Cerebellar nuclear complex (tissue), 1 donor: ENCODE measurements around the gene DENND1A.

ENCODE experiments used
- DNase-seq, 2 experiments: peaks; one replicate each; lab custom pipeline; 2025; lab: John Stamatoyannopoulos, UW

DENND1A gene

DNA sequence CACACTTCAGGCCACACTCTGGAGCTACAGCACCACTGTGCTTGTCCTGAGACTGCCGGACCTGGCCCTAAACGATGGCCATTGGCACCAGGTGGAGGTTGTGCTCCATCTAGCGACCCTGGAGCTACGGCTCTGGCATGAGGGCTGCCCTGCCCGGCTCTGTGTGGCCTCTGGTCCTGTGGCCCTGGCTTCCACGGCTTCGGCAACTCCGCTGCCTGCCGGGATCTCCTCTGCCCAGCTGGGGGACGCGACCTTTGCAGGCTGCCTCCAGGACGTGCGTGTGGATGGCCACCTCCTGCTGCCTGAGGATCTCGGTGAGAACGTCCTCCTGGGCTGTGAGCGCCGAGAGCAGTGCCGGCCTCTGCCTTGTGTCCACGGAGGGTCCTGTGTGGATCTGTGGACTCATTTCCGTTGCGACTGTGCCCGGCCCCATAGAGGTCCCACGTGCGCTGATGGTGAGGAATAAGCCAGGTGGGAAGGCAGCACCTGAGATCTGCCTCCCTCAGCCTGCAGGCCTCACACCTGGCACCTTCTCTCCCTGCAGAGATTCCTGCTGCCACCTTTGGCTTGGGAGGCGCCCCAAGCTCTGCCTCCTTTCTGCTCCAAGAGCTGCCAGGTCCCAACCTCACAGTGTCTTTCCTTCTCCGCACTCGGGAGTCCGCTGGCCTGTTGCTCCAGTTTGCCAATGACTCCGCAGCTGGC lies 559.2 kb downstream of the DENND1A start:
- no peak for DNase-seq

DNA sequence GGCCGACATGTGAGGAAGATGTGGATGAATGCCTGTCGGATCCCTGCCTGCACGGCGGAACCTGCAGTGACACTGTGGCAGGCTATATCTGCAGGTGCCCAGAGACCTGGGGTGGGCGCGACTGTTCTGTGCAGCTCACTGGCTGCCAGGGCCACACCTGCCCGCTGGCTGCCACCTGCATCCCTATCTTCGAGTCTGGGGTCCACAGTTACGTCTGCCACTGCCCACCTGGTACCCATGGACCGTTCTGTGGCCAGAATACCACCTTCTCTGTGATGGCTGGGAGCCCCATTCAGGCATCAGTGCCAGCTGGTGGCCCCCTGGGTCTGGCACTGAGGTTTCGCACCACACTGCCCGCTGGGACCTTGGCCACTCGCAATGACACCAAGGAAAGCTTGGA lies 559.8 kb downstream of the DENND1A start:
- DNase-seq, result no peak

DNA sequence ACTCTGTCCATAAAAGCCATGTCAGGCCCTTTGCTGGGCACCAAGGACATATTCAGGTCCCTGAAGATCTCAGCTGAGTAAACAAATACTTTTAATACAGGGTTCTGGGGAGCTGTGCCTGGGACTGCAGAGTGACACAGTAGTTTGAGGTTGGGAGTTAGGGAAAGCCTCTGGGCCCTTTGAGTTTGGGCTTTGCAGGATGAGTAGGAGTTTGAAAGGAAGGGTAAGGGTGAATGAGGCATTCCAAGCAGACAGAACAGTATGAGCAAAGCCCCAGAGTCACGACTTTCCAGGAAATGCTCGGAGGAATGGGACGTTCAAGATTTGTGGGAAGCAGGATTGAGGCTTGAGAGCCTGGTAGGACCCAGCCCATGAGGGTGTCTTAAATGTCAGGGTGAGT lies 560.6 kb downstream of the DENND1A start:
- no peak for DNase-seq

DNA sequence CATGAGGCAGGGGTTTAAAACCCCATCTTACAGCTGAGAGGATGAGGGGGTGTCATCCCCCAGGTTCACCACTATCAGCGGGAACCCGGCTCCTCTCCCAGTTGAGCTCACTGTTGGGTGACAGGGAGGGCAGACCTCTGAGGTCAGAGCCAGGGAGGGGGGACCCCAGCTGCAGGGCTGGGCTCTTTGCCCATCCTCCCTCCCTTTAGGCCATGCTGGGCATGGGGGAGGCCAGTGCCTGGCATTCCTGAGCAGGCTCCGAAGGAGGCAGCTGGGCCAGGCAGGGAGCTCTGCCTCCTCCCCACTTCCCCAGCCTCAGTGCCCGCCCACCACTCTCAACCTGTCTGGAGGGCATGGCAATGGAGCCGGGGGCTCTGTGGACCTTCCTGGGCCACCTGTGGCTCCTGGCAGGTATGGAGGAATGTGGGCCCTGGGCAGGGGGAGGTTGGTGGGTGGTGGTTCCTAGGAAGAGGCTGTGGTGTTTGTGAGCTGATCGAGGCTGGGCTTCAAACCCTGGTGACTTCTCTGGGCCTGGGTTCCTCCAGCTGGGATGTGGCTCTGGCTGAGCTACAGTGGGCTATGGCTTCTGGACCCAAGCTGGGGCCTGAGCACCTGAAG lies 561.3 kb downstream of the DENND1A start:
- DNase-seq, result no peak

DNA sequence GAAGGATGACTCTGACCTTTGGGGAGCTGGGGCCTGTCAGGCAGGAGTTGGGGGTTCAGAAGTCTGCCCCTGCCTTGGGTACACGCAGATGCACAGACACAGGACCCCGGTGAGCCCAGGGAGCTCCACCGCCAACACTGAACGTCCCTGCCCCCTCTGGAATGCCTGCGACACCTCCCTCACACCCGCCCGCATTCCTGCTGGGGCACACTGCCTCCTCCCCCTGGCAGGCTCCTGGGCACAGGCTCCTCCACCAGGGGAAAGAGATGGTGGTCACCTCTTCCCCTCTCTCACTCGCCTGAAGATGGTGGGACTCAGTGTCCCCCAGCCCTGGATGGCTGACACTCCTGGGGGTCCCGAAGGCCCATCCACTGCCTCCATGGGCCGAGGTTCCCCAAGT lies 561.9 kb downstream of the DENND1A start:
- no peak for DNase-seq

DNA sequence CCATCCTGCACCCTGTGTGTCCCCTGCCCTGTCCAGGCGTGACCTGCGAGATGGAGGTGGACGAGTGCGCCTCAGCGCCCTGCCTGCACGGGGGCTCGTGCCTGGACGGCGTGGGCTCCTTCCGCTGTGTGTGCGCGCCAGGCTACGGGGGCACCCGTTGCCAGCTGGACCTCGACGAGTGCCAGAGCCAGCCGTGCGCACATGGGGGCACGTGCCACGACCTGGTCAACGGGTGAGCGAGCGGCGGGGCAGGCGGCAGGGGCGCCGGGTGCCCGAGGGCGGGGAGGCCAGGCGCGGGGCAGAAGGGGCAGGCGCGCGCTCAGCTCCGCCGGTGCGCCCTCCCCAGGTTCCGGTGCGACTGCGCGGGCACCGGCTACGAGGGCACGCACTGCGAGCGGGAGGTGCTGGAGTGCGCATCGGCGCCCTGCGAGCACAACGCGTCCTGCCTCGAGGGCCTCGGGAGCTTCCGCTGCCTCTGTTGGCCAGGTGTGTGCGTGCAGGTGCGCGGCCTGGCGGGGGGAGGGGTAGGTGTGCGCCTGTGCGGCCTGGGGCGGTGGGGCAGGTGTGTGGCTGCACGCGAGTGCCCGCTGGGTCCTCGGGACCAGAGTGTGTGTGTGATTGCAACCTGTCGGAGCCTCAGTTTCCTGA lies 563.9 kb downstream of the DENND1A start:
- DNase-seq, result no peak

DNA sequence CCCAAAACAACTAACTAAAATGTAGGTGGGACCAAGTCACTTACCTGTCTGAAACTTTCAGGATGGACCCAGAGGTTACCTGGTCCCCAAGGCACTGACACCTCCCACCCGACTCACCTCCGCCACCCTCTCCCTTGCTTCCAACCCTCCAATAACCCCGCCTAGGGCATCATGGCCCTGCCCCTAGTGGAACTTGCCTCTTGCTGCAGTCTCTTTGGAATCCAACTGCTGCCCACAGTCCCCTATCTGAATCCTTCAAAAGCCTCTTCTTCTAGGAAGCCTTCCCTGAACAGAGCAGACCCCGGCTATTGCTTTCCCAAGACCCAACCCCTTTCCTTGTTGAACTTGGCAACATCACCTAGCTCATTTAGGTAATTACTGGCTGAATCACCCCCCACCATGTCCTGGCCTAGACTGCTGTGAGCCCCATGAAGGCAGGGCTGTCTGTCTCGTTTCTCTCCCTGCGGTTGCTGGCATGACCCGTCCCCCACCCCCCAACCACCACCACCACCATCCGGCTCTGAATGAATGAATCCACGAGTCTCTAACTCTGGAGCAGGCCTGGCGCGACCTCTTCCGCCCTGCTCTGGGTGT lies 564.5 kb downstream of the DENND1A start:
- DNase-seq, result no peak

DNA sequence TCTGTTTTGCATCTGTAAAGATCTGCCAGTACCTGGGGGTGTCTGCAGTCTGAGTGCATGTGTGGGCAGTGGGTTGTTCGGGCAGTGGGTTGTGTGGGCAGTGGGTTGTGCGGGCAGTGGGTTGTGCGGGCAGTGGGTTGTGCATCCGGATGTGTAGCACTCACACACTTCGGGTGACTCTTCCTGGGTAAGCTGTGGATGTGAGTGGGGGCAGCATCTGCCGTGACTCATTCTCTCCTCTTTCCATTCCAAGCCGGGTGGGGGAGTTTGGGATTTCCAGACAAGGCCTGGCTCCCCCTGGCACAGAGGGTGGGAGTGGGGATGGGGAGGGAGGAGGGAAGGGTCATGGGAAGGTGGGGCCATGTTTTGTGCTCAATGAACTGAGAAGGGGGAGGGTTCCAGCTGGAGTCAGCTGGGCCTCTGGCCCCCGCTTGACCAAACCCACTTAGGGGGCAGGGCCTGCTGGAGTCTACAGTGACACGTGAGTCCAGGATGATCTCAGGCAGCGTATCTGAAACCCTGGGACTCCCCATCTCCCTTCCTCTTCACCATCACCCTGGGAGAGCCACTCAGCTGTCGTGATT lies 565.6 kb downstream of the DENND1A start:
- DNase-seq, result no peak

DNA sequence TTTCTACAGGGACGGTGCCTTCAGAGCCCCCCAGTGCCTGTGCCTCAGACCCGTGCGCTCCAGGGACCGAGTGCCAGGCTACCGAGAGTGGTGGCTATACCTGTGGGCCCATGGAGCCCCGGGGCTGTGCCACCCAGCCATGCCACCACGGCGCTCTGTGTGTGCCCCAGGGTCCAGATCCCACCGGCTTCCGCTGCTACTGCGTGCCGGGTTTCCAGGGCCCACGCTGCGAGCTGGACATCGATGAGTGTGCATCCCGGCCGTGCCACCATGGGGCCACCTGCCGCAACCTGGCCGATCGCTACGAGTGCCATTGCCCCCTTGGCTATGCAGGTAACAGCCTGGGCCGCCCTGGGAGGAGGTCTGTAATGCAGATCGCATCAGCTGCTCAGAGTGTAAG lies 567.1 kb downstream of the DENND1A start:
- DNase-seq, result no peak

DNA sequence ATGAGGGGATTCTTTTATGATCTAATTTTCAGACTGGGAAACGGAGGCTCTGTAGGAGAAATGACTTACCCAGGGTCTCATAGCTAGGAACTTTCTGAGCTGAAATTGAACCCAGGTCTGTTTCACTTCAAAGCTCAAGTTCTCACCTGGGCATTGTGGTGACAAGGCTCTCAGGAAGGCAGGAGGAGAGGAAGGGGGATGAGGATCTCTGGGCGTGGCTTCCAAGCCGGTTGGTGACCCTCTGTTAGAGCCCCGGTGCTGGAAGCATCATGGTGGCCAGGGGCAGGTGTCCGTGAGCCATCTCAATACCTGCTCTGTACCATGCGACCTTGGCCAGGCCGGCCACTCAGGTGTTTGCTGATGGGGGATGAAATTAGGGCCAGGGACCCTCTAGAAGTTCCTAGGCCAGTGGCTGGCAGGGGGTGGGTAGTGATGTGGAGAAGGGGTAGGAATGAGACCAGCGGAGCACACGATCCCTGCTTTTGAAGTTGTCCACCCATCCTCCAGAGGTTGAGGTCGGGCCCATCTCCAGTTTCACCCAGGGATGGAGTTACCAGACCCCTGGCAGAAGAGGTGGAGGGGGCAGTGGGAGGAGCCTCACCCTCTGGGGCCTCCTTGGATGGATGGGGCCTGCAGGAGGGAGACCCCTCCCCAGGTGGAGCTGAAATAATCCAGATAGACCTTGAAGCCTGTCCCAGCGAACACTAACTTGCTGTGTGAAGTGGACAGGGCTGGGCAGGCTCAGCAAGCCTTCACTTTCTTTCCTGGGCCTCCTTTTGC lies 568.0 kb downstream of the DENND1A start:
- no peak for DNase-seq

DNA sequence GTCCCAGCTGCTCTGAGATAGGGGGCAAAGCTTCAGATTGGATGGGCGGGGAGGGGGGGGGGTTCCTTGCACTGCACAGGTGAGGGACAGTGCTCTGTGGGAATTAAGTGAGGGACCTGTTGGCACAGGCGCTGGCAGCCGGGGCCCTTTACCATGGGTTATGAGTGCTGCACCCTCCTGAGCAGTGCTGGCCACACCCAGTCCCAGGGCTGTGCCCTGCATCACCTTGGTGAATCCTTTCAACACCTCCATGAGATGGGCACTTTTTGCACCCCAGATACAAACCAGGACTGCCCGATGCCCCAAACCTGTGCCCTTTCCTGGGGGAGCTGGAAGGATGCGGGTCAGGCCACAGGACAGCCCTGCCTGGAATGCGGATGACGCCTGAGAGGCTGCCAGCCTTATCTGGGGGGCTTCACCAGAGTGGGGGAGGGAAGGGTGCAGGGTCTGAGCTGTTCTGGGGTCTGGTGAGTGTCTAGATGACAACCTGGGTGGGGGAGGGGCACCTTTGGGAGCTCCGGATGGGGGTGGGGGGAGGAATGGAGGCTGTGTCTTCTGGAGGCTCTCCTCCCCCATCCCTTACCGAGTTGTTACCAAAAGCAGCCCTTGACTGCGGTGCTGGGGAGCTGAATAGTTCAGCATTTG lies 568.7 kb downstream of the DENND1A start:
- DNase-seq, result no peak

DNA sequence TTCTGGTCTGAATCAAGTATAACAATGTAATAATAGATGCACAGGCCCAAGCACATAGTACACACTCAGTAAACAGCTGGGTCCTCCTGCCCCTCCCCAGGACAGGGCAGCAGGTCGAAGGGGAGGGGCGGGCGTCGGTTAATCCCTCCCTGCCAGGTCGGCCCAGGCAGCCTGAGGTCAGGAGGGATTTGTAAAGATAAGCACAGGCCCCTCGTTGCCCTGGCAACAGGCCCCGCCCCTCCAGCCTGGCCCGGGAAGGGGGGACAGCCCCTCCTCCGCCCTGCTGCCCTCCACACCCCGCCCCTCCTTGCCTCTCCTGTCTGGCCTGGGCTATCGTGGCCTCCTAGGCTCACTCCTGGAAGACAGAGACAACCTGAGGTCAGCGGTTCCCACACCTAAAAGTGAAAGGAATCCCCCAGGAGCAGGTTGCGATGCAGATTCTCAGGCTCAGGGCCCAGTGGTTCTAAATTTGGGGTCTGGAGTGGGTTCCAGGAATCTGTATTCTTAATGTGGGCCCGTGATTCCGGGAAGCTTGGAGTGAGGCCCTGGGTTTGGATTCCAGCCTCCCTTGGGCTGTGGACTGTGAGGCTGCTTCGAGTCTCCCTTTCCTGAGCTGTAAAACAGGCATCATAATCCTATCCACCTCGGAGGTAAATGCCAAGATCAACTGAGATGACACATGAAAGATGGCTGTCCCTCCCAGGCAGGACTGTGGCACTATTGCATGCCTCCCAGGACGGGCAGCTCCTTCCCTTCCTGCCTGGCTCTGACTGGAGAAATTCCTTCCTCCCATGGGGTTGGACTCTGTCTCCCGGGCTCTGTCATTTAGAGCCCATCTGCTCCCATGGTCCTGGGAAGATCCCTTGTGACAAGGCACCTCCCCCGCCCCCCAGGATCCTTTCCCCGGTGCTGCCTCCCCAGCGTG lies 569.5 kb downstream of the DENND1A start:
- no peak for DNase-seq

DNA sequence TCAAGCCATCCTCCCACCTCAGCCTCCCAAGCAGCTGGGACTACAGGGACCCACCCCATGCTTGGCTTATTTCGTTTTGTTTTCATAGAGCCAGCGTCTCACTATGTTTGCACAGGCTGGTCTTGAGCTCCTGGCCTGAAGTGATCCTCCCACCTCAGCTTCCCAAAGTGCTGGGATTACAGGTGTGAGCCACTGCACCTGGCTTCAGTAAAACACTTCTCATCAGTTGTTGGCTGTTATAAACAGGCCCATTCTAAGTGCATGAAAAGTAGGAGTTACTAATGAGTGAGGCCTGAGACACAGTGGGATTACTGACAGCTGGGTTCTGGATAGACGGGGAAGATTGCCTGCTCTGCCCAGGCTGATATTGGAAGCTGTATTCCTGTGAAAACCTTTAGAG lies 570.4 kb downstream of the DENND1A start:
- DNase-seq, result no peak

DNA sequence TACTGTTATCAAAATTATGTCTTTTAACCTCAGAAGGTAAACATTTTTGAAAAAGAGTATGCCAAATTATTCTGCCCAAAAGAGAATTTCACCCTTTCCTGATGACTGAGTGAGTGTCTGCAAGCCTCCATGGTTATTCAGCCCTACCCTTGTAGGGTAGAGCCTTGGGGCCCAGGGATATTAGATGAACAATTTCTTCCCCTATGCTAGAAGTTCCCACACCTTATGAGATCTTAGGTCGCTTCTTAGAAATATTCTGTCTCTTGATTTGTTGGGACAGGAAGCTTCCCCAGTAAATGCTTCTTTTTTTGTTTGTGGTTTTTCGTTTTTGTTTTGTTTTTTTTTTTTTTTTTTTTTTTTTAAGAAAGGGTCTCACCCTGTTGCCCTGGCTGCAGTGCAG lies 570.8 kb downstream of the DENND1A start:
- DNase-seq, result no peak

DNA sequence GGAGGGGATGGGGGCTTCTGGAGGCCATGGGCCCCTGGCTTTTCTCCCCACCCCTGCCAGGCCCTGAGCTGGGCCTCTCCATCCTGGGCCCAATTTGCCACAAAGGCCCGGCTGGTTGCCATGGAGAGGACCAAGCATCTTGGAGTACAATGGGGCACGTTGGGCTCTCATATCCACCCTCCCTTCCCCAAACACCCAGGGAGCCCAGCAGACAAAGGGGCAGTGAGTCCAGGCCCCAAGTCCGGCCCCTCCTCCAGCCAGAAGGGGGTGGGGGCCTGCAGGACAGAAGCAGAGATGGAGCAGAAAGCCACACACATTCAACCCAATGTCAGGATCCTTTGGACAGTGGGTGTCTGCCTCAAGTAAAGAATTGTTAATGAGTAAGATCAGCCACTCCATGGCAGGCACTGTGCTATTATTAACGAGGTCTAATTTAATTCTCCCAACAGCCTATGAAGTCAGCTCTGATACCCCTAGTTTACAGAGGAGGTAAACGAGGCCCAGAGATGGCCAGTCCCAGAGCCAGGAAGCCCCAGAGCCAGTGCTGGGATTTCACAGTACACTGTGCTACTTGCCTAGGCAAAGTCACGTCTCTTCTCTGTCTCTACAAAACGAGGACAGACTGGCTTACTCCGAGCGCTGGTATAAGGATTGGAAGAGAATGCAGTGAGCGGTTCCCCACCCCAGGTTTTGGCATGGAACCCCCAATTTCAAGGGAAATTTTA lies 571.6 kb downstream of the DENND1A start:
- no peak for DNase-seq

DNA sequence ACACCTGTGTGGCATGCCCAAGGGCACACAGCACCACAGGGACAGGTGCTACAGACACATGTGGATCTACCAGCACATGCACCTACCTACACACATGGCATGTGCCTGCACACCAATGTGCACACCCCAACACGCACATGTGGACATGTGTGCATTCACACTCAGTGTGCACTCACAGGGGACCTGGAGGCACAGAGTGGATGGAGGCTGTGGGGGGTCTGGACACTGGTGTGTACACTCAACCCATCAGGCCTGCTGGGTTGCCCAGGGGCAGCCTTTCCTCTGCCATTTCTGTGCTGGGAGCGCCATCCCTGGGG lies 572.2 kb downstream of the DENND1A start:
- DNase-seq, result no peak

DNA sequence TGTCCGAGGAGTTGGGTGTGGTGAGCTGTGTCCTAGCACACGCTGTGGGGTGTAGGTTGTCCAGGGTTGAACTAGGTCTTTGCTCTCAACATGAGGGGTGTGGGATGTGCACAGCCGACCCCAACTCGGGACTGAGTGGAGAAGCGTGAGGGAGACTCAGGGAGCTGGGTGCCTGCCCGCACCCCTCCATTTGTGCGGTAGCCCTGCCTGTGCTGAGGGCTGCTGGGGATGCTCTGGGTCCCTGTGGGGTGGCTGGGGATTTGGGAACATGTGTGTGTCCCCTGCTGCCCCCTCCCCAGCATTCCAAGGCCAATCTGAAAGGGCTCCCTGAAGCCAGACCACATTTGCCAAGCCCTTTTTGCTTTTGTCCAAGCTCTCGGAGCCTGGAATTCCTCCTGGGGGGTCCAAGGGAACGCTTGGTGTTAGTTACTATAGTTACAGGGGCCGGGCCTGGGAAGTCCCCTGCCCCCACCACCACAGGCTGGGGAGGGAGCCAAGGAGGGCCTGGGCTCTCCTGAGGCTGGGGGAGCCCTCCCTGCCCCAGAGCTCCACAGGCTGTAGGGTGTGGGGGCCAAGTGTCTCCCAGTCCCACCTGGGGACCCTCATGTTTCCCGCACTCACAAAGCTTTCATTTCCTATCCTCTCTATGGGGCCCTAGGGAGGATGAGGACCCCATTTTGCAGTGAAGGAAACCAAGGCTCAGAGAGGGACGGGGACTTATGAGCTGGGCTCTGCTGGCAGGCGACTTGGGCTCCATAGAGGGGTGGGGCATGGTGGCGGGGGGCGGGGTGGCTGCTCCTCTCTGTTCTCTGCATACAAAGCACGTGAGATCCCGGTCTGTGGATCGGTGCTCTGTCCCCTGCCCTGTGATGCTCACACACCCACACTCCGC lies 572.8 kb downstream of the DENND1A start:
- DNase-seq, result no peak

DNA sequence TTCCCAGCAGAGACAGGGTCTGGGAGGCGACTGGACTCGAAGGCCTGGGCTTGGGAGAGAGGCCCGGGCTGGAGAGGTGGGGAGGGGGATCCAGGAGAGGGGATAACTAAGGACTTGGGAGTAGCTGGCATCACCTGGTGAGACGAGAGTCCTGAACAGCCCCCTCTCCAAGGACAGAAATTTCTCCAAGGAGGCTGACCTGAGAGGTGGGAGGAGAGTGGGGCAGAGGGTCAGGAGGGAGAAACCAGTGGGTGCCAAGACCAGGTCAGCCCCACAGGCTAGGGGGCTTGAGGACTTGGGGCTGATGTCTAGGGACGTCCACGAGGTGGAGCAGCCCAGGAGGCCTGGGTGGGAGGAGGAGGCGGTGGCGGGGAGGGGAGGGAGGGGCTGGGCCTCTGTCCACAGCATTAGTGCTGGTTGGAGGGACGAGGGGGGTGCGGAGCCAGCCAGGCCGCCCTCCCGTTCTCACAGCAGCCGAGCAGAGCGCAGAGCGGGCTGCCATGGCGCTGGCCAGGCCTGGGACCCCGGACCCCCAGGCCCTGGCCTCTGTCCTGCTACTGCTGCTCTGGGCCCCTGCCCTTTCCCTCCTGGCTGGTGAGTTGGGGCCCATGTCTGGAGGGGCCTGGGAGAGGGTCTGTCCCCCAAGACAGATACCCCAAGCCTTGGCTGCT lies 574.0 kb downstream of the DENND1A start, which contains the start of gene CRB2:
TSS of gene CRB2 (plus strand) at position 437 of the 671 bp plus-strand sequence. CDS start at position 501, 64 bp downstream.
- DNase-seq, result no peak
